Heart right ventricle (tissue), 16 donors: ENCODE data around the gene ZC3H11A. TPM values are rescaled to one million over a fixed set of nuclear protein-coding genes. Genes with fewer than 3 reads are reported as not detected.
A peak's percentile ranks its signal among the peaks of the same experiment; 100 is the strongest.
"Not testable (repeated sequence)": the region's sequence is repeated elsewhere in the genome, so short reads cannot be mapped to it uniquely, and the experiment has no call there.

ENCODE experiments used
- ATAC-seq, 8 donors: fragments of 200-7000 bp; cut with Tn5 transposase; one replicate each; pipeline ENCODE4 v1.9.1; 2020; ENCODE audit warnings: mild to moderate bottlenecking in 8 of 8, moderate library complexity in 8 of 8, moderate number of reproducible peaks in 1 of 8
- DNase-seq, 2 donors: peaks; one replicate each; pipeline ENCODE4 v3.0.0-alpha.2; 2020
- H3K27ac ChIP-seq, 10 donors: fragments of 200-600 bp; sonication (generic) in 2 of 10; one replicate each; pipeline versions ENCODE4 v1.5.0 to v1.8.0; 2020 to 2022; ENCODE audit warnings: mild to moderate bottlenecking in 3 of 10
- H3K27me3 ChIP-seq, 7 donors: fragments of 200-600 bp; one replicate each; pipeline ENCODE4 v1.8.0; 2021 to 2022; ENCODE audit warnings: mild to moderate bottlenecking in 2 of 7
- H3K36me3 ChIP-seq, 9 donors: fragments of 200-600 bp; sonication (generic) in 1 of 9; one replicate each; pipeline versions ENCODE4 v1.5.0 to v1.8.0; 2020 to 2022; ENCODE audit warnings: mild to moderate bottlenecking in 2 of 9
- H3K4me1 ChIP-seq, 9 donors: fragments of 200-600 bp; sonication (generic) in 1 of 9; one replicate each; pipeline versions ENCODE4 v1.5.0 to v1.8.0; 2020 to 2022; ENCODE audit warnings: mild to moderate bottlenecking in 4 of 9
- H3K4me3 ChIP-seq, 10 donors: fragments of 200-600 bp; sonication (generic) in 2 of 10; one replicate each; pipeline versions ENCODE4 v1.5.0 to v1.8.0; 2020 to 2022; ENCODE audit warnings: mild to moderate bottlenecking in 7 of 10, moderate library complexity in 2 of 10
- H3K9me3 ChIP-seq, 11 donors: fragments of 200-600 bp in 10 of 11; sonication (generic) in 2 of 11; one replicate each; pipeline versions ENCODE4 v1.5.0 to v1.8.0; 2013 to 2022; ENCODE audit warnings: mild to moderate bottlenecking in 2 of 11, control low read depth in 1 of 11, moderate library complexity in 1 of 11
- WGBS, 2 donors: extraction: QIAGEN DNeasy Blood & Tissue Kit; methylation state at CpG; one replicate each; pipeline ENCODE4 v1.1.7; 2013; ENCODE audit warnings: inconsistent platforms in 1 of 2; 5-methylcytosine and 5-hydroxymethylcytosine counted together
- intact Hi-C, 10 donors: fragments of 100-400 bp; cut with DNase I; formaldehyde crosslinking; loops; one replicate each; pipeline versions ENCODE4 v1.11.1 to v1.14.2; 2022
- long read RNA-seq, 3 donors: library from polyadenylated mRNA; unstranded; transcript quantifications; one replicate each; pipeline ENCODE4 v2.0.0, GENCODE V29; 2020 to 2021
- polyA plus RNA-seq, 2 donors: library from polyadenylated mRNA; stranded (reverse); fragments of 200-250 nt; gene quantifications; one replicate each; pipeline ENCODE4 v1.2.3, GENCODE V29; 2013
- total RNA-seq, 10 donors: library from RNA; stranded (reverse); fragmentation: NEBNext Ultra II Directional in 3 of 10; extraction: Animal tissue kit (Norgen Biotek cat#: 25700) in 3 of 10; gene quantifications; one replicate each; pipeline versions ENCODE4 v1.2.1 to v1.2.4, GENCODE V29; 2021 to 2023
- TF ChIP-seq, protein P1 (sequence below), 9 donors: fragments of 200-600 bp; sonication (generic) in 2 of 9; IDR thresholded peaks; one replicate each; pipeline versions ENCODE4 v1.5.0 to v1.8.0; 2021 to 2022; ENCODE audit warnings: antibody characterized with exemption in 9 of 9, mild to moderate bottlenecking in 5 of 9, moderate library complexity in 1 of 9
- donor health status: Arrhythmogenic right ventricular cardiomyopathy.
- donor health status: ischemic (EF 13 %, LVEDD 7.1; RV severe dilation, severe dysfunction).
- donor health status: healthy with polysubstance abuse.
- donor health status: DM: no; HTN: yes; CAD: no.
- donor health status: DM: no; HTN: no; CAD: no.
- donor health status: ischemic (EF 25% LVEDD 6.9; RV normal size, moderate dysfunction).
- donor health status: ischemic (EF 25% LVEDD 5.7; RV mildly dilated, moderate dysfunction).
- donor health status: healthy.
- donor health status: DM: yes; HTN: yes; CAD: no.
- donor health status: Ischemic cardiomyopathy.
- donor health status: ischemic (EF 35%, LVEDD 5.7; RV mildly dilated, moderate dysfunction).
- donor health status: nonischemic (EF 11% LVEDD 7.7; RV severe dilation, severe dysfunction).
- donor health status: DM: yes; HTN: yes; CAD: no.
- donor health status: PGD.
- donor health status: ischemic (EF 29% LVEDD 5.4; RV normal size, mild dysfunction).
- donor health status: nonischemic (EF 23%, LVEDD 6.1; RV moderate dilation, normal function).

Gene ZC3H11A
- 10 to 100 TPM; 37.4 to 63.8 (median 41.9) TPM for total RNA-seq
- 10 to 100 TPM; 25.3 to 48.6 TPM for polyA plus RNA-seq
- long read RNA-seq, donor 1, full-length matches to known transcripts, result 2 of 23 reads
- long read RNA-seq, donor 1, partial matches to known transcripts, result 11 of 23 reads
- long read RNA-seq, donor 1, other reads (novel, unspliced or antisense), result 10 of 23 reads
- long read RNA-seq, donor 2, full-length matches to known transcripts, result 5 of 24 reads
- long read RNA-seq, donor 2, partial matches to known transcripts, result 12 of 24 reads
- long read RNA-seq, donor 2, other reads (novel, unspliced or antisense), result 7 of 24 reads
- long read RNA-seq, donor 3, full-length matches to known transcripts, result 2 of 37 reads
- long read RNA-seq, donor 3, partial matches to known transcripts, result 27 of 37 reads
- long read RNA-seq, donor 3, other reads (novel, unspliced or antisense), result 8 of 37 reads

DNA sequence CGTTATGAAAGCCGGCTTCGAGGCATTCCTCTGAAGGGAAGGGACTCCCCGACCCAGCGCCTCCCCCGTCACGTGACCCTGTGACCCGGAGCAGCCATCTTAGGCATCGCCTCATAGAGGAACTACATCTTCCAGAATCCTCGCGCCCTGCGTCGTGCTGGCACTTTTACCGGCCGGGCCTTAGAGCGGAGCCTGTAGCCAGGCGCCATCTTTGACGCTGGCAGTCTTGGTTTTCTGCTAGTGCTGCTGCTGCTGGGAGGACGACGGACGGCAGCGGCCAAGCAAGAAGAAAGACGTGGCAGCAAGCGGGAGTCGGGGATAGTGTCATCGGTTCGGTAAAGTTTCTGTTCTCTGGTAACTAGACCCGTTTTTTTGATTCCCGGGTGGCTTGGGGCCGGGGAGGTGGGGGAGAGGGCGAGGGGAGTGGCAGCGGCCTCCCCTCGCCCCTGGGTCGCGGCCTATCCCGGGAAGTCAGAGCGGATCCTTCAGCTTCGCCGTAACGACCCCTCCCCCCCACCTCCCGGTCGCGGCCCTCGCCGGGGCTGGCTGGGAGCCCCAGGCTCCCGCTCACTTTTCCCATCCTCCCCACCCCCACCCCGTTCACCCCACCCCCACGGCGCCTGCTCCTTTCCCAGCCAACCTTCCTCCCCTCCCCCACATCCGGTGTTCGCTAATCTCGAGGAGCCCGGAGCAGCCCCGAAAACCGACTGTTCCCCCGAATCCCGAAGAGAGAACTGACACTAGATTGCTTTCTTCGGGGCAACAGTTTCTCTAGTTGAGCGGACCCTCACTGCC is at the start of gene ZC3H11A, which contains the start of gene ZBED6:
Gene ZC3H11A, plus strand, starts transcription at position 183 of the 795 bp plus-strand sequence. CDS start 21,448 bp downstream, outside the sequence.
Gene ZBED6, plus strand, starts transcription at position 183 of the 795 bp plus-strand sequence. CDS start 1,900 bp downstream, outside the sequence.
- Histone ChIP-seq H3K9me3 (no peaks in the 10 kb centered on the region), H3K27me3 (no peaks in the 10 kb centered on the region), H3K4me3 (peak within 1 kb of the TSS; percentile 50 to 89 (median 74)), H3K27ac (peak within 1 kb of the TSS; percentile 85 to 99 (median 97)), H3K36me3 (peaks cover 0 to 32% (median 0%) of the 10 kb centered on the region in 9 donors), H3K4me1 (peaks cover 11 to 49% (median 44%) of the 10 kb centered on the region in 9 donors)
- TF ChIP-seq, protein P1, sequence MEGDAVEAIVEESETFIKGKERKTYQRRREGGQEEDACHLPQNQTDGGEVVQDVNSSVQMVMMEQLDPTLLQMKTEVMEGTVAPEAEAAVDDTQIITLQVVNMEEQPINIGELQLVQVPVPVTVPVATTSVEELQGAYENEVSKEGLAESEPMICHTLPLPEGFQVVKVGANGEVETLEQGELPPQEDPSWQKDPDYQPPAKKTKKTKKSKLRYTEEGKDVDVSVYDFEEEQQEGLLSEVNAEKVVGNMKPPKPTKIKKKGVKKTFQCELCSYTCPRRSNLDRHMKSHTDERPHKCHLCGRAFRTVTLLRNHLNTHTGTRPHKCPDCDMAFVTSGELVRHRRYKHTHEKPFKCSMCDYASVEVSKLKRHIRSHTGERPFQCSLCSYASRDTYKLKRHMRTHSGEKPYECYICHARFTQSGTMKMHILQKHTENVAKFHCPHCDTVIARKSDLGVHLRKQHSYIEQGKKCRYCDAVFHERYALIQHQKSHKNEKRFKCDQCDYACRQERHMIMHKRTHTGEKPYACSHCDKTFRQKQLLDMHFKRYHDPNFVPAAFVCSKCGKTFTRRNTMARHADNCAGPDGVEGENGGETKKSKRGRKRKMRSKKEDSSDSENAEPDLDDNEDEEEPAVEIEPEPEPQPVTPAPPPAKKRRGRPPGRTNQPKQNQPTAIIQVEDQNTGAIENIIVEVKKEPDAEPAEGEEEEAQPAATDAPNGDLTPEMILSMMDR (IDR thresholded peaks at IDR 0.05), result no peak
- DNase-seq (peak; percentile 98 to 99), ATAC-seq (peak; percentile 97 to 99 (median 98))
- whole genome bisulfite sequencing, 2 donors, result 0 to 1% methylated on average over 55 to 59 of the region's 59 CpGs
- intact Hi-C loops, result loop anchor here in 3 of 10 donors (5.0 to 10.0 kb wide), 4 partner anchors 168 to 1829 kb away; partner anchors contain the start of gene ATP2B4 (in 2 of the 3)

DNA sequence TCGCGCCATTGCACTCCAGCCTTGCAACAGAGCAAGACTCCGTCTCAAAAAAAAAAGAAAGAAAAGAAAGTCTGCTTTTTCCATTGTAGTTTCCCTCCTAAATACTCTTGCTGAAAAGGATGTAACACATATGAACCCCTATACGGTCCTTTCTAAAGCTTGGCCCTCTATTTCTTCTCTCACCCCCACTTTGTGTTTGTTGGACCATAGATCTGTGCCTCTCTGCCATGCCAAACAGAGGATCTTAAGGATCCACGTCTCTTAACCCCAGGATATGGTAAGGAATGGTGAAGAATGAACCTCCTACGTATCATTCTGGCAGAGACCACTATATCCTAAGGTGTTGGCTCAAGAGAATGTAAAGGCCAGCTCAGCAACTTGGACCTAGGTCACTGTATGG is 49.1 kb upstream of the ZC3H11A start:
- intact Hi-C loops, result no loop called here
- Histone ChIP-seq H3K36me3 (peaks cover 0 to 18% (median 0%) of the 10 kb centered on the region in 9 donors), H3K27me3 (no peaks in the 10 kb centered on the region), H3K9me3 (no peaks in the 10 kb centered on the region), H3K4me1 (peaks cover 2 to 34% (median 22%) of the 10 kb centered on the region in 9 donors), H3K27ac (no peak overlapping the region), H3K4me3 (no peak overlapping the region)
- TF ChIP-seq, protein P1 (IDR thresholded peaks at IDR 0.05), result no peak
- 92 to 96% methylated on average over 6 of the region's 6 CpGs for whole genome bisulfite sequencing, 2 donors
- no peak for ATAC-seq
- no peak for DNase-seq

DNA sequence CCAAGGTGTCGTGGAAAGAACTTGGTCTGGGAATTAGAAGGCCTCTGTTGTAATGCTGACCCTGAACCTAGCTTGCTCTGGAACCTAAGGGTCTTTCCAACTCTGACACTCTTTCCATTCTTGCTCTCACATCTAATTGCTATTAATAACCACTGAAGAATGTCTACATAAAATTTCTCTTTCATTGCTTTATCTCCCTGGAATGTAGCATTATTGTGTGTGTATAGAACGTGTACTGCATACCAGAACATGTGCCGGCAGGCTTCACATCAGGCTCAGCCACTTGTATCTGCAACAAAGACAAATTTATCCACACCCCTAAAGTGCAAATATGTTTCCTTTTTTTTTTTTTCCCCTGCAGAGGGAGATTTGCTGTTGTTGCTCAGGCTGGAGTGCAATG is 44.4 kb upstream of the ZC3H11A start:
- ATAC-seq (no peak), DNase-seq (no peak)
- H3K27me3 ChIP-seq, result no peaks in the 10 kb centered on the region
- H3K4me1 ChIP-seq, result peaks cover 0 to 6% (median 0%) of the 10 kb centered on the region in 9 donors
- TF ChIP-seq, protein P1 (IDR thresholded peaks at IDR 0.05), result no peak
- H3K9me3 ChIP-seq, result no peaks in the 10 kb centered on the region
- no peaks in the 10 kb centered on the region for H3K36me3 ChIP-seq
- H3K27ac ChIP-seq, result no peak overlapping the region
- H3K4me3 ChIP-seq, result no peak overlapping the region
- WGBS, 2 donors, result 46 to 52% methylated on average over 3 of the region's 3 CpGs
- intact Hi-C loops, result loop anchor here in 1 of 10 donors (5.0 kb wide), 1 partner anchor 36 kb away; no protein-coding TSS in a partner anchor

DNA sequence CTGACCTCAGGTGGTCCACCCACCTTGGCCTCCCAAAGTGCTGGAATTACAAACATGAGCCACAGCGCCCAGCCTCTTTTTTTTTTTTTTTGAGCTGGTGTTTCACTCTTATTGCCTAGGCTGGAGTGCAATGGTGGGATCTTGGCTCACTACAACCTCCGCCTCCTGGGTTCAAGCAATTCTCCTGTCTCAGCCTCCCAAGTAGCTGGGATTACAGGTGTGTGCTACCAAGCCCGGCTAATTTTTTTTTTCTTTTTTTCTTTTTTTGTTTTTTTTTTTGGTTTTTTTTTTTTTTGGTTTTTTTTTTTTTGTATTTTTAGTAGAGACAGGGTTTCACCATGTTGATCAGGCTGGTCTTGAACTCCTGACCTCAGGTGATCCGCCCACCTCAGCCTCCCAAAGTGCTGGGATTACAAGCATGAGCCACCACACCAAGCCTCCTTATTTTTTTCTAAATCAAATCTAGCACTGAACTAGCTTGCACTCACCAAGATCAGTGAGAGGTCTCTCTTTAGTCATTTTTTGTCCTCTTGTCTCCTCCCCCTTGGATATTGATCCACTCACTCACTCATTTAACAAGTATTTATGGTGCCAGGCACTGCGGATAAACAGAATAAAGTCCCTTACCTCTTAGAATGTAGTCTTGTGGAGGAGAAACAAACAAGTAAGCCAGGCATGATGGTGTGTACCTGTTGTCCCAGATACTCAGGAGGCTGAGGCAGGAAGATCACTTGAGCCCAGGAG is 43.6 kb upstream of the ZC3H11A start:
- not testable (repeated sequence) for H3K4me1 ChIP-seq, H3K4me3 ChIP-seq, H3K27ac ChIP-seq, H3K27me3 ChIP-seq, H3K36me3 ChIP-seq, DNase-seq, ATAC-seq, H3K9me3 ChIP-seq
- WGBS, 2 donors, result 90 to 99% methylated on average over 5 of the region's 5 CpGs
- intact Hi-C loops, result loop anchor here in 1 of 10 donors (5.0 kb wide), 1 partner anchor 36 kb away; no protein-coding TSS in a partner anchor
